Mammary epithelial cell (primary cell): ENCODE data around the gene GABRD.

Source experiments
- EZH2 ChIP-seq: IDR thresholded peaks from 2 replicates; pipeline ENCODE4 v1.6.1; 2012; ENCODE audit warnings: low read length, inconsistent platforms, borderline replicate concordance
- TF ChIP-seq, protein P1 (sequence below), 2 donors: IDR thresholded peaks in 1 of 2; conservative IDR thresholded peaks in 1 of 2; 2 replicates each; pipeline ENCODE4 v1.5.1; 2011 to 2012; ENCODE audit warnings: inconsistent platforms in 2 of 2, low read length in 2 of 2, mild to moderate bottlenecking in 2 of 2, control low read depth in 1 of 2, low read depth in 1 of 2; ENCODE audit not compliant: insufficient read depth in 1 of 2; ENCODE audit errors: extremely low read depth in 1 of 2

DNA sequence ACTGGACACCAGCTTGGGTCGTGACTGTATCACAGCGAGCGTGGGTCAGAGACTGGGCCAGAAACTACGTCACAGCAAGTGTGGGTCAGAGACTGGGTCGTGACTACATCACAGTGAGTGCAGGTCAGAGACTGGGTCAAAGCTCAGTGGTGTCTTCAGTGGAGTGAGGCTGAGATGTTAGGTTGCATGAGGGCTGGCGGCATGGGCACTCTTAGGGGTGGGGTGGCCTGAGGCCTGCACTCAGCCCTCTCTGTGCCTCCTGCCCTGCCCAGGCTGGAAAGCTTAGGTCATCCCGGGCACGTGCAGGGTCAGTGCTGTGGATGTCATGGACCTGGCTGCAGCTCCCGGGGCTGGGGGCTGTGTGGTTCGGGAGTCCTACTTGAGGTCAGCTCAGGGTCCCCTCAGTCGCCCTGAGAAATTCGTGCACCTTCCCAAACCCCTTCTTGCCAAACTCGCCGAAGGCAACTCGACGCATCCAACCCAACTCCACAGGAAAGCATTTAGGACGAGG is 34.5 kb upstream of the GABRD start:
- TF ChIP-seq, protein P1, sequence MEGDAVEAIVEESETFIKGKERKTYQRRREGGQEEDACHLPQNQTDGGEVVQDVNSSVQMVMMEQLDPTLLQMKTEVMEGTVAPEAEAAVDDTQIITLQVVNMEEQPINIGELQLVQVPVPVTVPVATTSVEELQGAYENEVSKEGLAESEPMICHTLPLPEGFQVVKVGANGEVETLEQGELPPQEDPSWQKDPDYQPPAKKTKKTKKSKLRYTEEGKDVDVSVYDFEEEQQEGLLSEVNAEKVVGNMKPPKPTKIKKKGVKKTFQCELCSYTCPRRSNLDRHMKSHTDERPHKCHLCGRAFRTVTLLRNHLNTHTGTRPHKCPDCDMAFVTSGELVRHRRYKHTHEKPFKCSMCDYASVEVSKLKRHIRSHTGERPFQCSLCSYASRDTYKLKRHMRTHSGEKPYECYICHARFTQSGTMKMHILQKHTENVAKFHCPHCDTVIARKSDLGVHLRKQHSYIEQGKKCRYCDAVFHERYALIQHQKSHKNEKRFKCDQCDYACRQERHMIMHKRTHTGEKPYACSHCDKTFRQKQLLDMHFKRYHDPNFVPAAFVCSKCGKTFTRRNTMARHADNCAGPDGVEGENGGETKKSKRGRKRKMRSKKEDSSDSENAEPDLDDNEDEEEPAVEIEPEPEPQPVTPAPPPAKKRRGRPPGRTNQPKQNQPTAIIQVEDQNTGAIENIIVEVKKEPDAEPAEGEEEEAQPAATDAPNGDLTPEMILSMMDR (conservative IDR thresholded peaks at IDR 0.05 in 1 of 2, IDR thresholded peaks at IDR 0.05 in 1 of 2; ENCODE audit: extremely low read depth in 1 of 2, insufficient read depth in 1 of 2, low read depth in 1 of 2, low read length in 2 of 2), result no peak
- TF ChIP-seq EZH2, result no peak
